IPS DF 6.9 (cell line): ENCODE measurements around the gene LRP8.

Experiments
- DNase-seq: peaks from one replicate; pipeline ENCODE4 v3.0.0-alpha.2; 2013; ENCODE audit warnings: low read depth, low spot score
- H3K27ac ChIP-seq: one replicate; pipeline ENCODE4 v1.5.1; 2013; ENCODE audit warnings: low read length, control low read depth
- H3K27me3 ChIP-seq: 2 replicates; pipeline ENCODE4 v1.6.1; 2013; ENCODE audit warnings: mild to moderate bottlenecking, low read length; ENCODE audit not compliant: control insufficient read depth, insufficient read depth
- H3K36me3 ChIP-seq: 2 replicates; pipeline ENCODE4 v1.6.1; 2013; ENCODE audit warnings: low read length; ENCODE audit not compliant: control insufficient read depth, insufficient read depth
- H3K4me1 ChIP-seq: 2 replicates; pipeline ENCODE4 v1.6.1; 2013; ENCODE audit warnings: low read length; ENCODE audit not compliant: control insufficient read depth, insufficient read depth
- H3K4me3 ChIP-seq: 2 replicates; pipeline ENCODE4 v1.5.1; 2013; ENCODE audit warnings: mild to moderate bottlenecking, low read length
- H3K9me3 ChIP-seq: 2 replicates; pipeline ENCODE4 v1.6.1; 2013; ENCODE audit warnings: low read length, inconsistent platforms; ENCODE audit not compliant: control insufficient read depth, insufficient read depth
- WGBS: extraction: QIAGEN DNeasy Blood & Tissue Kit; methylation state at CpG from one replicate; pipeline ENCODE4 v1.1.7; 2013; ENCODE audit warnings: mixed read lengths, missing lambda C conversion rate; ENCODE audit not compliant: insufficient read length, insufficient coverage; 5-methylcytosine and 5-hydroxymethylcytosine counted together

LRP8 gene

DNA sequence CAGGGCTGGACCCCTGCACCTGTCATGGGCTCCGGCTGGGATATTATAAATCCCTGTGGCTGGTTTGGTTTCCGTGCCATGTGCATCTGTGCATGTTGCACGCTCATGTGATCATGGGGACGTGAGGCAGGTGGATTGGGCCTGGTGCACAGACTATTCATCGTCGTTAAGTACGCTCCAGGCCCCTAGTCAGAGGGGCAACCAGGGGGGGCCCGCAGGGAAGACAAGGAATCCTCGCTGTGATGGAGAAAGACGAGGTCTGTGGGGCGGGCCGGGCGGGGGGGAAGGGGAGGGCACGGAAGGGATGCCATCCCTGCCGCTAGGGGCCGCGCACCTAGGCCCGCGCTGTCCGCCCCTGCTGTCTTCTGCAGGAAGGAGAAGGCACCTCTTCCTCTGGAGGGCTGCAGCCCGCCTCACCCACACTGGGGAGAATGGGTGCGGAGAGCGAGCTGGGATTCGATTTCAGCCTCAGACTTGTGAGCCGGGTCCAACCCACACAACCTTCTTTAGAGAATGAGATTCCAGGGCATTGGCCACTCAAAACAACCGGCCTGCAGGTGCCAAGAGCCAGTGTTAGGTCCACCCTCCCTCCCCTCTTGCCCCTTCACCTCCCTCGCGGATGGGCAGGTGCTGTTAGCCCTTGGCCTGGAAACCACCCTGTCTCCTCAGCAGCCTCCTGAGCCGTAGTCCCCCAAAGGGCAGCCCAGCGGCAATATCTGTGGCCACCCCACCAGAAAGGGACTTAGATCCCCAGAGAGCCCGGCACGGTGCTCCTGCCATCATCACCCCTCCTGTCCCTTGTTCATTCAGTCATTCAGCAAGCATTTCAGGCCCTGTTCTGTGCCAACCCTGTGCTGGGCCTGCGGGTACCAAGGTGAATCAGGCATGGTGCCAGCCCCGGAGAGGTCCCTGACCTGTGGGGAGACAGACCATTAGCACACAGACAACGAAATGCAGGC, 950 bp upstream of the LRP8 start:
- no peak for DNase-seq
- WGBS = no CpG with 5 or more reads among the region's 35 CpGs
- Histone ChIP-seq H3K4me1 (peaks cover 2% of the 10 kb centered on the region; the same call in 1 of the 2 replicates), H3K9me3 (no peaks in the 10 kb centered on the region), H3K36me3 (peaks cover 5% of the 10 kb centered on the region; the same call in 1 of the 2 replicates), H3K27ac (no peak overlapping the region), H3K4me3 (peak overlapping the region; percentile 50; the same call in 1 of the 2 replicates), H3K27me3 (no peaks in the 10 kb centered on the region)

GRCh38 chr1:53327182-53327913, 522 bp downstream of the LRP8 start:
- H3K4me3 ChIP-seq = peak overlapping the region; percentile 50
- no peaks in the 10 kb centered on the region for H3K9me3 ChIP-seq
- H3K4me1 ChIP-seq = peaks cover 2% of the 10 kb centered on the region; the same call in 1 of the 2 replicates
- DNase-seq = no peak
- no peak overlapping the region for H3K27ac ChIP-seq
- no CpG with 5 or more reads among the region's 68 CpGs for WGBS
- H3K36me3 ChIP-seq = peaks cover 10% of the 10 kb centered on the region; the same call in 1 of the 2 replicates
- no peaks in the 10 kb centered on the region for H3K27me3 ChIP-seq

GRCh38 chr1:53326598-53327181, 1.2 kb downstream of the LRP8 start:
- peak overlapping the region; percentile 50 for H3K4me3 ChIP-seq
- no peaks in the 10 kb centered on the region for H3K27me3 ChIP-seq
- H3K36me3 ChIP-seq = peaks cover 13% of the 10 kb centered on the region; the same call in 1 of the 2 replicates
- H3K27ac ChIP-seq = no peak overlapping the region
- WGBS = no CpG with 5 or more reads among the region's 53 CpGs
- DNase-seq = no peak
- peaks cover 2% of the 10 kb centered on the region; the same call in 1 of the 2 replicates for H3K4me1 ChIP-seq
- H3K9me3 ChIP-seq = no peaks in the 10 kb centered on the region

GRCh38 chr1:53326088-53326597, 1.7 kb downstream of the LRP8 start:
- H3K36me3 ChIP-seq = peaks cover 14% of the 10 kb centered on the region; the same call in 1 of the 2 replicates
- H3K9me3 ChIP-seq = no peaks in the 10 kb centered on the region
- no peaks in the 10 kb centered on the region for H3K27me3 ChIP-seq
- WGBS = no CpG with 5 or more reads among the region's 42 CpGs
- peak overlapping the region; percentile 50 for H3K4me3 ChIP-seq
- H3K4me1 ChIP-seq = peaks cover 2% of the 10 kb centered on the region; the same call in 1 of the 2 replicates
- peak; percentile 84 for DNase-seq
- H3K27ac ChIP-seq = no peak overlapping the region

DNA sequence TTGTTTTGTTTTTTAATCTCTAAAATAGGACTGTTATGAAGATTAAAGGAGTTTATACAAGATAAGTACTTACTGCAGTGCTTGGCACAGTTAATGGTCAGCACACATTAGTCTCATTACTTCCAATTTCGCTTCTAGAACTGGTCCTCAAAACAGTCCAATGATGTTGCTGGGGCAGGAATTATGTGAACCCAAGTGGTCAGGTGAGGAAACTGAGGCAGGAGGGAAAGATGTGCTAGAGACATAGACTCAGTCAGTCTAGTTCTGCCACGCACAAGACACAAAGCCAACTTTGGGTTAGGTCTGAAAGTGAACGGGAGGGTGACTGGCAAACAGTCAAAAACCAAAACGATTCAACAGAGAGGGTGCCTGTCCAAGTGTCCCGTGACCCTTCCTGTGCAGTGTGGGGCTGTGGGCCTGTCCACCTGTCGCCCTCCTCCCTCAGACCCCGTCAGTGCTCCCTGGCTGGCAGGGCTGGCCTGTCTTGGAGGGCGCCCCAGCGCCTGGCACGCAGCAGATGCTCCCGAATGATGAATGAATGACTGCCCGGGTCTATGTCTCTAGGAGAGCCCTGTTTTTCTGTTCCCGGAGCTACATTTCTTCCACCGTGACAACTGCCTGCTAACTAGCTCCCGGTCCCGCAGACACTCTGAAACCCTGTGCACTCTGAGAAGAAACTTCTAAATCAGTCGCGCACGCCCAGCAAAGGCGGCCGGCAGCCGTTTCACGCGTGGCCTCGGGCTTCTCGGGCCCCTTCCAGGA, 2.4 kb downstream of the LRP8 start:
- no peaks in the 10 kb centered on the region for H3K27me3 ChIP-seq
- peak overlapping the region; percentile 12; the same call in 1 of the 2 replicates for H3K4me3 ChIP-seq
- H3K4me1 ChIP-seq = peaks cover 2% of the 10 kb centered on the region; the same call in 1 of the 2 replicates
- no CpG with 5 or more reads among the region's 26 CpGs for WGBS
- DNase-seq = no peak
- no peaks in the 10 kb centered on the region for H3K9me3 ChIP-seq
- no peak overlapping the region for H3K27ac ChIP-seq
- peaks cover 17% of the 10 kb centered on the region for H3K36me3 ChIP-seq

- Histone ChIP-seq H3K4me1 (peaks cover 2% of the 10 kb centered on the region; the same call in 1 of the 2 replicates), H3K27me3 (no peaks in the 10 kb centered on the region), H3K4me3 (no peak overlapping the region), H3K36me3 (peaks cover 20% of the 10 kb centered on the region), H3K27ac (no peak overlapping the region), H3K9me3 (no peaks in the 10 kb centered on the region)
- DNase-seq = no peak
- no CpG with 5 or more reads among the region's 7 CpGs for WGBS
Observed at GRCh38 chr1:53324728-53325297, 3.1 kb downstream of the LRP8 start.

- no peak overlapping the region for H3K27ac ChIP-seq
- no peak overlapping the region for H3K4me3 ChIP-seq
- no peaks in the 10 kb centered on the region for H3K9me3 ChIP-seq
- peaks cover 2% of the 10 kb centered on the region; the same call in 1 of the 2 replicates for H3K4me1 ChIP-seq
- no peak for DNase-seq
- H3K36me3 ChIP-seq = peaks cover 23% of the 10 kb centered on the region
- H3K27me3 ChIP-seq = no peaks in the 10 kb centered on the region
- no CpG with 5 or more reads among the region's 10 CpGs for WGBS
Observed at GRCh38 chr1:53324321-53324720, 3.5 kb downstream of the LRP8 start.

DNA sequence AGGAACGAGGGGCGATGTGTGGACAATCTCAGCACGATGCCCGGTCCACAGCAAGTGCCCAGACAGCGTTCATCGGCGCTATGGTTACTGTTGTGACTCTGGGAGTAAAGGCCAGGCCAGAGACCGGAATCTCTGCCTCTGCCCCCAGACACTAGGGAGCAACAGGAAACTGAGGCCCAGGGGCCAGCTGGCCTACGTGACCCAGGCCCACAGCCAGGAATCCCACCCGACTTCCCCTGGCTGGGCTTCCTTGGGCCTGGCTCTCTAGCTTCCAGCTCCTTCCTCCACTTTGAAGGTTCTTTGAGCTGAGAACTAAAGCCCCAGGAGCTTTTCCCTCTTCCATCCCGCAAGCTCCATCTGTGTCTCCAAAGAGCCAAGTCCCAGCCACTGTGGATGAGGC, 4.6 kb downstream of the LRP8 start:
- Histone ChIP-seq H3K27ac (no peak overlapping the region), H3K27me3 (no peaks in the 10 kb centered on the region), H3K4me1 (peaks cover 2% of the 10 kb centered on the region; the same call in 1 of the 2 replicates), H3K4me3 (no peak overlapping the region), H3K9me3 (no peaks in the 10 kb centered on the region), H3K36me3 (peaks cover 23% of the 10 kb centered on the region)
- WGBS = no CpG with 5 or more reads among the region's 11 CpGs
- no peak for DNase-seq

GRCh38 chr1:53321776-53322602, 5.9 kb downstream of the LRP8 start:
- no peak for DNase-seq
- H3K27me3 ChIP-seq = no peaks in the 10 kb centered on the region
- H3K9me3 ChIP-seq = no peaks in the 10 kb centered on the region
- peaks cover 23% of the 10 kb centered on the region for H3K36me3 ChIP-seq
- H3K4me3 ChIP-seq = no peak overlapping the region
- no CpG with 5 or more reads among the region's 11 CpGs for WGBS
- H3K27ac ChIP-seq = no peak overlapping the region
- peaks cover 2% of the 10 kb centered on the region; the same call in 1 of the 2 replicates for H3K4me1 ChIP-seq
